Neuronal stem cell (in vitro differentiated cells): ENCODE data around the gene PTTG1IP2.

Experiments
- DNase-seq: peaks from one replicate; pipeline ENCODE4 v3.0.0-alpha.2; 2013; ENCODE audit warnings: low spot score
- H2AFZ ChIP-seq: one replicate; pipeline ENCODE4 v1.6.1; 2013; ENCODE audit warnings: mild to moderate bottlenecking, low read length, inconsistent platforms
- H2AK5ac ChIP-seq: 2 replicates; pipeline ENCODE4 v1.6.1; 2013; ENCODE audit warnings: low read depth, mild to moderate bottlenecking, inconsistent platforms, low read length, moderate library complexity, mixed read lengths
- H2BK120ac ChIP-seq: 2 replicates; pipeline ENCODE4 v1.6.1; 2013; ENCODE audit warnings: low read depth, mild to moderate bottlenecking, inconsistent platforms, low read length, moderate library complexity, mixed read lengths
- H2BK12ac ChIP-seq: one replicate; pipeline ENCODE4 v1.6.1; 2013; ENCODE audit warnings: low read length, inconsistent platforms
- H2BK15ac ChIP-seq: 2 replicates; pipeline ENCODE4 v1.6.1; 2013; ENCODE audit warnings: mild to moderate bottlenecking, low read length, inconsistent platforms, mixed read lengths
- H2BK5ac ChIP-seq: one replicate; pipeline ENCODE4 v1.6.1; 2013; ENCODE audit warnings: inconsistent platforms, mild to moderate bottlenecking, low read length, moderate library complexity
- H3K14ac ChIP-seq: one replicate; pipeline ENCODE4 v1.6.1; 2013; ENCODE audit warnings: low read length, inconsistent platforms
- H3K18ac ChIP-seq: 2 replicates; pipeline ENCODE4 v1.6.1; 2013; ENCODE audit warnings: low read length, inconsistent platforms
- H3K23ac ChIP-seq: 2 replicates; pipeline ENCODE4 v1.6.1; 2013; ENCODE audit warnings: low read depth, mild to moderate bottlenecking, mixed read lengths, low read length, inconsistent platforms; ENCODE audit not compliant: poor library complexity
- H3K27ac ChIP-seq: replicated peaks from 3 replicates; pipeline ENCODE4 v1.5.1; 2013; ENCODE audit warnings: low read length, inconsistent platforms
- H3K27me3 ChIP-seq, 3 experiments: 2 replicates each; pipeline ENCODE4 v1.6.1; 2013; ENCODE audit warnings: low read length in 3 of 3, mild to moderate bottlenecking in 2 of 3, inconsistent platforms in 1 of 3, low read depth in 1 of 3, mixed read lengths in 1 of 3, moderate library complexity in 1 of 3; ENCODE audit not compliant: control insufficient read depth in 3 of 3, insufficient read depth in 3 of 3
- H3K36me3 ChIP-seq, 2 donors: replicated peaks in 1 of 2; 2 replicates each; pipeline ENCODE4 v1.6.1; 2013; ENCODE audit warnings: low read length in 2 of 2; ENCODE audit not compliant: control insufficient read depth in 2 of 2, insufficient read depth in 2 of 2
- H3K4ac ChIP-seq: 2 replicates; pipeline ENCODE4 v1.6.1; 2013; ENCODE audit warnings: inconsistent platforms, mild to moderate bottlenecking, low read length, moderate library complexity
- H3K4me1 ChIP-seq, 2 donors: 1 replicate in 1 of 2; 2 replicates in 1 of 2; pipeline ENCODE4 v1.6.1; 2013; ENCODE audit warnings: low read length in 2 of 2, low read depth in 1 of 2; ENCODE audit not compliant: control insufficient read depth in 2 of 2, insufficient read depth in 1 of 2
- H3K4me2 ChIP-seq: one replicate; pipeline ENCODE4 v1.6.1; 2013; ENCODE audit warnings: mild to moderate bottlenecking, low read length, inconsistent platforms; ENCODE audit not compliant: insufficient read depth, poor library complexity, severe bottlenecking
- H3K4me3 ChIP-seq, 2 donors: 2 replicates each; pipeline ENCODE4 v1.5.1; 2013; ENCODE audit warnings: low read length in 2 of 2, mild to moderate bottlenecking in 2 of 2, inconsistent platforms in 1 of 2, moderate library complexity in 1 of 2
- H3K79me1 ChIP-seq: one replicate; pipeline ENCODE4 v1.6.1; 2013; ENCODE audit warnings: low read depth, mild to moderate bottlenecking, inconsistent platforms, low read length, moderate library complexity
- H3K9ac ChIP-seq: one replicate; pipeline ENCODE4 v1.6.1; 2013; ENCODE audit warnings: mild to moderate bottlenecking, low read depth, low read length, inconsistent platforms; ENCODE audit not compliant: poor library complexity
- H3K9me3 ChIP-seq, 2 donors: replicated peaks in 1 of 2; 2 replicates each; pipeline versions ENCODE3 to v1.6.1; 2013; ENCODE audit warnings: low read length in 2 of 2, mild to moderate bottlenecking in 2 of 2, inconsistent platforms in 1 of 2, low read depth in 1 of 2, mixed read lengths in 1 of 2, moderate library complexity in 1 of 2; ENCODE audit not compliant: control insufficient read depth in 2 of 2, insufficient read depth in 1 of 2
- H4K8ac ChIP-seq: one replicate; pipeline ENCODE4 v1.6.1; 2013; ENCODE audit warnings: low read depth, mild to moderate bottlenecking, inconsistent platforms, low read length, moderate library complexity
- H4K91ac ChIP-seq: one replicate; pipeline ENCODE4 v1.6.1; 2013; ENCODE audit warnings: low read length, low read depth, mild to moderate bottlenecking, inconsistent platforms; ENCODE audit not compliant: poor library complexity
- whole genome bisulfite sequencing, 2 donors: extraction: QIAGEN DNeasy Blood & Tissue Kit; methylation state at CpG; one replicate each; pipeline ENCODE4 v1.1.7; 2013; ENCODE audit warnings: missing lambda C conversion rate in 2 of 2, mixed read lengths in 1 of 2; ENCODE audit not compliant: insufficient read length in 2 of 2, insufficient replicate concordance in 1 of 2; ENCODE audit errors: extremely low coverage in 2 of 2; 5-methylcytosine and 5-hydroxymethylcytosine counted together

Gene PTTG1IP2

DNA sequence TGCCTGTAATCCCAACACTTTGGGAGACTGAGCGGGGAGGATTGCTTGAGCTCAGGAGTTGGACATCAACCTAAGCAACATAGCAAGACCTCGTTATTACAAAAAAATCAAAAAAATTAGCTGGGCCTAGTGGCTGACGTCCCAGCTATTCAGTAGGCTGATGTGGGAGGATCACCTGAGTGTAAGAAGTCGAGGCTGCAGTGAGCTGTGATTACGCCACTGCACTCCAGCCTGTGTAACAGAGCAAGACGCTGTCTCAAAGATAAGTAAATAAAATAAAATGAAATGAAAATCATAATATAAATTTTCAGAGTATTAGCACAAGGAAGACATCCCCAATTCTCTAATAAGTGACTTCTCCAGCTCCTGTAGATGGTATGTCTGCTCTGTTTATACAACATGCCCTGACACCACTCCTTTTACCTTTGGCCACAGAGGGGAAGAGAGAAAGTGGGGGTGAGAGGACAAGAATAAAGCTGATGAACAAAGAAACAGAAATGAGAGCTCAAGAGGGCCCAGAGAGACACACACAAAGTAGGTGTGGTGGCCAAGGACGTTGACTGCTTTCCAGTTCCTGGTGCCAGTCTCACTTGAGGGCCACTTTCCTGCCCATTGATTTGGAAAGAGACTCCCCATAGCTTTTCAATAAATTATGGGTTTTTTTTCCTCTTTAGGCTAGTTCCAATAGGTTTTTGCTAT lies 62.9 kb downstream of the PTTG1IP2 start:
- Histone ChIP-seq H4K8ac (no peak overlapping the region), H2BK120ac (no peak overlapping the region), H3K4me3 (no peak overlapping the region), H3K18ac (no peak overlapping the region), H2AK5ac (no peak overlapping the region), H4K91ac (no peak overlapping the region), H3K14ac (no peak overlapping the region), H3K9ac (no peak overlapping the region), H3K27ac (no peak overlapping the region), H3K79me1 (no peaks in the 10 kb centered on the region), H2AFZ (no peak overlapping the region), H3K27me3 (no peaks in the 10 kb centered on the region), H3K4ac (no peak overlapping the region), H3K36me3 (no peaks in the 10 kb centered on the region), H3K23ac (no peak overlapping the region), H3K4me1 (no peaks in the 10 kb centered on the region), H3K9me3 (no peaks in the 10 kb centered on the region), H2BK5ac (no peak overlapping the region), H2BK12ac (no peak overlapping the region), H2BK15ac (no peak overlapping the region), H3K4me2 (no peak overlapping the region)
- no CpG with 5 or more reads among the region's 7 CpGs for WGBS, 2 donors
- DNase-seq = no peak

DNA sequence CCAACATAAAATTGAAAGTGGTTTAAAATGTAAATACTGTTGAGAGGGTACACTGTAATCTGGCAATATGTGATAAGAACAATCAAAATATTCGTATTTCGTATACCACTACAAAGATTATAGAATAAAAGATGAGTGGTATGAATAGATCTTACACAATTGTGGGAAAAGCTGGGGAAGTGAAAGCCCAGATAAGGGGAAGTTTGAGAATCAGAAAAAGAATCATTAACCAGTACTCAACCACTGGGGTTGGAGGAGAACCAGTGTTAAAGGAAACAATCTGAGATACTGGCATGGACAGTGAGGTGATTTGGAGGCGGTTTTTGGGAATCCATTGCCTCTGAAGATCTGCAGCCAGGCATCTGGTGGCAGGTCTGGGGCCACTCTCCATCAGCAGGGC lies 67.0 kb downstream of the PTTG1IP2 start:
- H3K9ac ChIP-seq = no peak overlapping the region
- no peak overlapping the region for H2AFZ ChIP-seq
- H2BK120ac ChIP-seq = no peak overlapping the region
- no peak overlapping the region for H3K14ac ChIP-seq
- no peaks in the 10 kb centered on the region for H3K79me1 ChIP-seq
- H3K4me1 ChIP-seq = no peaks in the 10 kb centered on the region
- no peak overlapping the region for H3K4ac ChIP-seq
- no peak for DNase-seq
- no peaks in the 10 kb centered on the region for H3K27me3 ChIP-seq
- no peak overlapping the region for H3K23ac ChIP-seq
- no peak overlapping the region for H3K27ac ChIP-seq
- H4K91ac ChIP-seq = no peak overlapping the region
- no peak overlapping the region for H3K18ac ChIP-seq
- no peak overlapping the region for H2BK15ac ChIP-seq
- no peaks in the 10 kb centered on the region for H3K36me3 ChIP-seq
- no peak overlapping the region for H2AK5ac ChIP-seq
- no CpG with 5 or more reads among the region's 3 CpGs for WGBS, 2 donors
- no peak overlapping the region for H3K4me3 ChIP-seq
- no peak overlapping the region for H3K4me2 ChIP-seq
- no peaks in the 10 kb centered on the region for H3K9me3 ChIP-seq
- H2BK12ac ChIP-seq = no peak overlapping the region
- H4K8ac ChIP-seq = no peak overlapping the region
- no peak overlapping the region for H2BK5ac ChIP-seq

DNA sequence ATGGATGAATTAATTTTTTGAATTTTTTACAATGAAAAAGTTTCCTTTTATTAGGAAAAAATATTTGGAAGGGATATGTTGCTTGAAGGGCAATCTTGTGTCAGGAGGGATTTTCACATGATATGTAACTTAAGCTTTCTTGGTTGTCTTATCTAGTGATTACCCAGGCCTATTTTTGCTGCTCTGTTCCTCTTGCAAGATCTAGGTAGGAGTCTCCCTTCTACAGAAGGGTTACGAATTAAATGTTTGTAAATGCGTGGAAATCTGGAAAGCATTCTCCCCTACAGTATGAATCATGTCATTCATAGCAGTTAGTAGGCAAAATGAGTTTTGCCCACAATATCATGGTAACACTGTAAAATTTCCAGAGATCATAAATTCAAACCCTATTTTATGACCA lies 69.0 kb downstream of the PTTG1IP2 start:
- H2AFZ ChIP-seq = no peak overlapping the region
- H2BK5ac ChIP-seq = no peak overlapping the region
- H3K18ac ChIP-seq = no peak overlapping the region
- DNase-seq = no peak
- H3K9ac ChIP-seq = no peak overlapping the region
- H3K4me3 ChIP-seq = no peak overlapping the region
- H4K8ac ChIP-seq = no peak overlapping the region
- WGBS, 2 donors = no CpG with 5 or more reads among the region's 2 CpGs
- no peaks in the 10 kb centered on the region for H3K36me3 ChIP-seq
- no peaks in the 10 kb centered on the region for H3K9me3 ChIP-seq
- no peaks in the 10 kb centered on the region for H3K4me1 ChIP-seq
- H3K14ac ChIP-seq = no peak overlapping the region
- no peak overlapping the region for H3K23ac ChIP-seq
- H2BK12ac ChIP-seq = no peak overlapping the region
- no peaks in the 10 kb centered on the region for H3K27me3 ChIP-seq
- no peak overlapping the region for H3K27ac ChIP-seq
- H4K91ac ChIP-seq = no peak overlapping the region
- H2BK15ac ChIP-seq = no peak overlapping the region
- no peak overlapping the region for H2BK120ac ChIP-seq
- H2AK5ac ChIP-seq = no peak overlapping the region
- no peaks in the 10 kb centered on the region for H3K79me1 ChIP-seq
- H3K4ac ChIP-seq = no peak overlapping the region
- no peak overlapping the region for H3K4me2 ChIP-seq

DNA sequence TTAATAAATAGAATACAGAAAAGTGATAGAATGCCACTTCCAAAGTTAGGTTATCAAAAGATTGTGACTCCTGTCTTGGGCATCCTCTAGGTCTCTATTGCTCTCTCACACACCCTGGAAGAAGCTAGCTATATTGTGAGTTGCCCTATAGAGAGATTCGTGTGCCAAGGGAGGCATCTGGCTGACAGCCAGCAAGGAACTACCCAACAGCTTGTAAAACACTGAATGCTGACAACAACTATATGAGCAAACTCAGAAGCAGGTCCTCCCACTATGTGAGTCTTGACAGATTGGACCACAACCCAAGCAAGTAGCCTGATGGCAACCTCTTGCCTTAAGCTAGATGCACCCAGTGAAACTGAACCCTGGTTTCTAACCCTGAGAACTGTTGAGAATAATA lies 71.0 kb downstream of the PTTG1IP2 start:
- H4K8ac ChIP-seq = no peak overlapping the region
- no peak overlapping the region for H2AK5ac ChIP-seq
- no peak overlapping the region for H2BK120ac ChIP-seq
- no peak overlapping the region for H2BK15ac ChIP-seq
- no peaks in the 10 kb centered on the region for H3K4me1 ChIP-seq
- no peak overlapping the region for H3K4me2 ChIP-seq
- H3K14ac ChIP-seq = no peak overlapping the region
- H2BK12ac ChIP-seq = no peak overlapping the region
- H3K18ac ChIP-seq = no peak overlapping the region
- no peaks in the 10 kb centered on the region for H3K79me1 ChIP-seq
- H3K9ac ChIP-seq = no peak overlapping the region
- H3K27ac ChIP-seq = no peak overlapping the region
- no peak overlapping the region for H3K4ac ChIP-seq
- H4K91ac ChIP-seq = no peak overlapping the region
- no peak overlapping the region for H2AFZ ChIP-seq
- no peak overlapping the region for H3K4me3 ChIP-seq
- no peaks in the 10 kb centered on the region for H3K9me3 ChIP-seq
- no peak overlapping the region for H3K23ac ChIP-seq
- H2BK5ac ChIP-seq = no peak overlapping the region
- WGBS, 2 donors = no CpG with 5 or more reads among the region's 1 CpG
- no peaks in the 10 kb centered on the region for H3K27me3 ChIP-seq
- no peaks in the 10 kb centered on the region for H3K36me3 ChIP-seq
- DNase-seq = no peak
